Heart left ventricle (tissue), 16 donors: ENCODE results near the gene CLCF1. TPM values are rescaled to one million over a fixed set of nuclear protein-coding genes. Genes with fewer than 3 reads are reported as not detected.
"Not testable (repeated sequence)": the region's sequence is repeated elsewhere in the genome, so short reads cannot be mapped to it uniquely, and the experiment has no call there.

ENCODE experiments used
- ATAC-seq, 4 donors: fragments of 200-7000 bp; cut with Tn5 transposase; one replicate each; pipeline ENCODE4 v1.9.1; 2020 to 2022; ENCODE audit warnings: moderate library complexity in 4 of 4, mild to moderate bottlenecking in 3 of 4, moderate number of reproducible peaks in 1 of 4
- DNase-seq, 5 donors: peaks; one replicate each; pipeline ENCODE4 v3.0.0-alpha.2; 2020
- H3K27ac ChIP-seq, 12 donors: fragments of 200-600 bp; sonication (generic) in 4 of 12; one replicate each; pipeline versions ENCODE4 v1.5.0 to v1.8.0; 2016 to 2022; ENCODE audit warnings: mild to moderate bottlenecking in 2 of 12
- H3K27me3 ChIP-seq, 9 donors: fragments of 200-600 bp; sonication (generic) in 2 of 9; one replicate each; pipeline versions ENCODE4 v1.5.1 to v1.8.0; 2016 to 2022; ENCODE audit warnings: mild to moderate bottlenecking in 3 of 9
- H3K36me3 ChIP-seq, 9 donors: fragments of 200-600 bp; sonication (generic) in 2 of 9; one replicate each; pipeline versions ENCODE4 v1.5.0 to v1.8.0; 2018 to 2022; ENCODE audit warnings: mild to moderate bottlenecking in 2 of 9
- H3K4me1 ChIP-seq, 12 donors: fragments of 200-600 bp; sonication (generic) in 4 of 12; one replicate each; pipeline versions ENCODE4 v1.5.0 to v1.8.0; 2016 to 2022; ENCODE audit warnings: mild to moderate bottlenecking in 3 of 12
- H3K4me3 ChIP-seq, 12 donors: fragments of 200-600 bp; sonication (generic) in 4 of 12; one replicate each; pipeline versions ENCODE4 v1.5.0 to v1.8.0; 2017 to 2022; ENCODE audit warnings: mild to moderate bottlenecking in 9 of 12, moderate library complexity in 4 of 12
- H3K9me3 ChIP-seq, 12 donors: fragments of 200-600 bp; sonication (generic) in 4 of 12; one replicate each; pipeline versions ENCODE4 v1.5.0 to v1.8.0; 2016 to 2022; ENCODE audit warnings: mild to moderate bottlenecking in 1 of 12
- POLR2A ChIP-seq, 2 donors: fragments of 450-650 bp; IDR thresholded peaks; one replicate each; pipeline ENCODE4 v1.6.1; 2017; ENCODE audit warnings: antibody characterized with exemption in 2 of 2, mild to moderate bottlenecking in 2 of 2, moderate library complexity in 2 of 2
- WGBS, 4 donors: extraction: QIAGEN DNeasy Blood & Tissue Kit in 2 of 4; methylation state at CpG; one replicate each; pipeline versions ENCODE4 v1.1.5 to v1.1.7; 2013 to 2018; 5-methylcytosine and 5-hydroxymethylcytosine counted together
- intact Hi-C, 10 donors: fragments of 100-400 bp; cut with DNase I; formaldehyde crosslinking; loops; one replicate each; pipeline versions ENCODE4 v1.11.1 to v1.14.2; 2022
- polyA plus RNA-seq, 2 donors: library from polyadenylated mRNA; stranded (reverse); fragments of 200-250 nt; gene quantifications; one replicate each; pipeline ENCODE4 v1.2.3, GENCODE V29; 2013
- total RNA-seq, 9 donors: library from RNA; depleted of rRNA in 2 of 9; stranded (reverse); fragments of >200 nt in 2 of 9; fragmentation: NEBNext Ultra II Directional in 3 of 9; extraction: Animal tissue kit (Norgen Biotek cat#: 25700) in 3 of 9; gene quantifications; one replicate each; pipeline versions ENCODE4 v1.1.0 to v1.2.4, GENCODE V29; 2016 to 2023
- TF ChIP-seq, protein P1 (sequence below), 12 donors: fragments of 200-600 bp; sonication (generic) in 4 of 12; IDR thresholded peaks; one replicate each; pipeline versions ENCODE4 v1.5.0 to v1.8.0; 2018 to 2022; ENCODE audit warnings: antibody characterized with exemption in 12 of 12, mild to moderate bottlenecking in 5 of 12
- donor health status: ischemic (EF 13 %, LVEDD 7.1; RV severe dilation, severe dysfunction).
- donor health status: healthy with polysubstance abuse.
- donor health status: DM: no; HTN: yes; CAD: no.
- donor health status: DM: no; HTN: no; CAD: no.
- donor health status: ischemic (EF 25% LVEDD 6.9; RV normal size, moderate dysfunction).
- donor health status: ischemic (EF 25% LVEDD 5.7; RV mildly dilated, moderate dysfunction).
- donor health status: healthy.
- donor health status: DM: yes; HTN: yes; CAD: no.
- donor health status: ischemic (EF 35%, LVEDD 5.7; RV mildly dilated, moderate dysfunction).
- donor health status: nonischemic (EF 11% LVEDD 7.7; RV severe dilation, severe dysfunction).
- donor health status: DM: yes; HTN: yes; CAD: no.
- donor health status: PGD.
- donor health status: ischemic (EF 29% LVEDD 5.4; RV normal size, mild dysfunction).
- donor health status: nonischemic (EF 23%, LVEDD 6.1; RV moderate dilation, normal function).

Gene CLCF1
- total and polyA plus RNA-seq, 11 donors = 0.25 to 17.1 (median 1.7) TPM

DNA sequence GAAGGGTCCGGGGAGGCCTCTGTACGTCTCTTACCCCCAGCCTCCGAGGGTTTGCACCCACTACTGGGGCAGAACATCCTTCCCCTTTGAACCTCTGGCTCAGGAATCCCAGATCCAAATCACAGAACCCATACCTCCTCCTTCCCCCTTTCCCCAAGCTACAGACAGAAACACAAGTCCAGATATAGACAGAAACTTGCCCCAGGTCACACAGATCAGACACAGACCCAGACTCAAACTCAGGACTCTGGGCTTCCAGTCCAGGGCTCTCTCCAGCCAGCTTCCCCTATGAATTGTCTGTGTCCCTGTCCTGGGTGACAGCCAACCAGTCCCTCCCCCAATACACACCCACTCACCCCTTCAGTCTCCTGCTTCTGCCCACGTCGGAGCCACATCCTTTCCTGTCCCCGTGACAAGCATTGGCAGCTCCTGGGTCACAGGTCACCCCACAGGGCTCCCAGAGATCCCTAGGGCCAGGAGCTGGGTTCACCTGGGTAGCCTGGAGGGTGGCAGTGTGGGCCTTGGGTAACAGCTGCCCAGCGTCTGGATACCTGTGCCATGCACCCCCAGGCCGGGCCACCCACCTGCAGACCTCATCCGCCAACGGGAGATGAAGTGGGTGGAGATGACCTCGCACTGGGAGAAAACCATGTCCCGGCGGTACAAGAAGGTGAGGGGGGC lies 31.3 kb upstream of the CLCF1 start:
- intact Hi-C loops = loop anchor here in 8 of 10 donors (5.0 to 10.0 kb wide), 3 partner anchors 60 to 103 kb away; partner anchors contain the start of genes TMEM134 (in 7 of the 8), CDK2AP2 (in 1 of the 8) and PITPNM1 (in 1 of the 8)
- DNase-seq = peak in 1 of 5 donors; percentile 67
- Histone ChIP-seq H3K27me3 (peaks cover 0 to 9% (median 0%) of the 10 kb centered on the region in 9 donors), H3K9me3 (no peaks in the 10 kb centered on the region), H3K36me3 (peaks cover 0 to 10% (median under 1%) of the 10 kb centered on the region in 9 donors), H3K27ac (peak overlapping the region in 2 of 12 donors; percentile 59 to 91), H3K4me1 (peaks cover 0 to 52% (median 22%) of the 10 kb centered on the region in 12 donors), H3K4me3 (peak overlapping the region in 4 of 12 donors; percentile 6 to 59 (median 39))
- TF ChIP-seq POLR2A (IDR thresholded peaks at IDR 0.05) = no peak
- TF ChIP-seq, protein P1, sequence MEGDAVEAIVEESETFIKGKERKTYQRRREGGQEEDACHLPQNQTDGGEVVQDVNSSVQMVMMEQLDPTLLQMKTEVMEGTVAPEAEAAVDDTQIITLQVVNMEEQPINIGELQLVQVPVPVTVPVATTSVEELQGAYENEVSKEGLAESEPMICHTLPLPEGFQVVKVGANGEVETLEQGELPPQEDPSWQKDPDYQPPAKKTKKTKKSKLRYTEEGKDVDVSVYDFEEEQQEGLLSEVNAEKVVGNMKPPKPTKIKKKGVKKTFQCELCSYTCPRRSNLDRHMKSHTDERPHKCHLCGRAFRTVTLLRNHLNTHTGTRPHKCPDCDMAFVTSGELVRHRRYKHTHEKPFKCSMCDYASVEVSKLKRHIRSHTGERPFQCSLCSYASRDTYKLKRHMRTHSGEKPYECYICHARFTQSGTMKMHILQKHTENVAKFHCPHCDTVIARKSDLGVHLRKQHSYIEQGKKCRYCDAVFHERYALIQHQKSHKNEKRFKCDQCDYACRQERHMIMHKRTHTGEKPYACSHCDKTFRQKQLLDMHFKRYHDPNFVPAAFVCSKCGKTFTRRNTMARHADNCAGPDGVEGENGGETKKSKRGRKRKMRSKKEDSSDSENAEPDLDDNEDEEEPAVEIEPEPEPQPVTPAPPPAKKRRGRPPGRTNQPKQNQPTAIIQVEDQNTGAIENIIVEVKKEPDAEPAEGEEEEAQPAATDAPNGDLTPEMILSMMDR (IDR thresholded peaks at IDR 0.05) = no peak
- ATAC-seq = no peak
- WGBS, 4 donors = 73 to 83% (median 78%) methylated on average over 13 of the region's 13 CpGs

- not testable (repeated sequence) for H3K27me3 ChIP-seq, ATAC-seq, H3K9me3 ChIP-seq, DNase-seq
- Histone ChIP-seq H3K36me3 (peaks cover 0 to 26% (median 16%) of the 10 kb centered on the region in 9 donors), H3K4me1 (peaks cover 0 to 49% (median 27%) of the 10 kb centered on the region in 12 donors), H3K4me3 (peak overlapping the region in 1 of 12 donors; percentile 59), H3K27ac (peak overlapping the region in 5 of 12 donors; percentile 3 to 98 (median 51))
- intact Hi-C loops = loop anchor here in 9 of 10 donors (2.0 to 10.0 kb wide), 4 partner anchors 18 to 104 kb away; partner anchors contain the start of genes TMEM134 (in 7 of the 9), CDK2AP2 (in 1 of the 9) and PITPNM1 (in 1 of the 9)
- whole genome bisulfite sequencing, 4 donors = 93 to 97% (median 96%) methylated on average over 9 of the region's 9 CpGs
Observed at GRCh38 chr11:67403085-67403484, 29.7 kb upstream of the CLCF1 start.

- H3K27ac ChIP-seq = peak overlapping the region; percentile 91 to 99 (median 97)
- peaks cover 0 to 55% (median 30%) of the 10 kb centered on the region in 12 donors for H3K4me1 ChIP-seq
- DNase-seq = peak in 1 of 5 donors; percentile 58
- intact Hi-C loops = loop anchor here in 9 of 10 donors (1.0 to 10.0 kb wide), 5 partner anchors 18 to 105 kb away; partner anchors contain the start of genes TMEM134 (in 7 of the 9), CDK2AP2 (in 1 of the 9) and PITPNM1 (in 1 of the 9)
- H3K36me3 ChIP-seq = peaks cover 0 to 33% (median 23%) of the 10 kb centered on the region in 9 donors
- not testable (repeated sequence) for H3K27me3 ChIP-seq, ATAC-seq, H3K9me3 ChIP-seq
- WGBS, 4 donors = 58 to 64% (median 60%) methylated on average over 19 of the region's 19 CpGs
- H3K4me3 ChIP-seq = peak overlapping the region in 10 of 12 donors; percentile 25 to 100 (median 86)
Observed at GRCh38 chr11:67402192-67402839, 28.9 kb upstream of the CLCF1 start.

DNA sequence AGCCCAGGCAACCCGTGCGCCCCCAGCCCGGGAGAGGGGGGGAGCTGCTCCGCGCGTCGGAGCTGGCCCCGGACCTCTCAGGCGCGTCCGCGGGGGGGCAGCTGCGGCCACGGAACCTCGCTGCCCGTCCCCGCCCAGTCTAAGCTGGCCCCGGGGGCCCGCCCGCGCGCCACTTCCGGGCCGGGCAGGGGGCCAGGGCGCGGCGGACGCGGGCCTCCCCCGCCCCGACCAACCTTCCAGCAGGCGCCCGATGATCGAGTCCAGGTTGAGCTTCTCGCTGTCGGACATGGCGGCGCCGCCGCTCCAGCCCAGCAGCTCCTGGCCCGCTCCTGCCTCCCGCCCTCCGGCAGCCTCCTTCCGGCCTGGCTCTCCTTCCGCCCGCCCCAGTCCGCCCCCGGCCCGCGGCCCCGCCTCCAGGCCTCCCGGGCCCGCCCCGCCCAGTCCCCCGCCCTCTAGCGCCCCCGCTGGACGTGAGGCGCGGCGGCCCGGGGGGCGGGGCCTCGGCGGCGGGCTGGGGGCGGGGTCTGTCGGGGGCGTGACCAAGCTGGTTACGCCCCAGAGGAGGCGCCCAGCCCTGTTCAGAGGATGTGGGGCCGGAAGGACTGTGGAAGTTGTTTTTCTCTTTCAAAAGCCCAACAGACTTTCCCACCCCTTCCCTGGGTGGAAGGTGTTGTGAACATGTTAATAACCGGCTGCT lies 28.2 kb upstream of the CLCF1 start, which contains the start of gene PPP1CA:
Gene PPP1CA, minus strand, starts transcription at position 364 of the 697 bp plus-strand sequence. Its CDS starts 76 bp downstream, at position 288.
- Histone ChIP-seq H3K36me3 (peaks cover 0 to 40% (median 30%) of the 10 kb centered on the region in 9 donors), H3K4me1 (peaks cover 0 to 62% (median 34%) of the 10 kb centered on the region in 12 donors), H3K27me3 (no peaks in the 10 kb centered on the region), H3K27ac (peak within 1 kb of the TSS; percentile 91 to 99 (median 97)), H3K4me3 (peak within 1 kb of the TSS; percentile 74 to 100 (median 86)), H3K9me3 (no peaks in the 10 kb centered on the region)
- WGBS, 4 donors = 0 to 3% (median 1%) methylated on average over 12 to 73 of the region's 73 CpGs
- ATAC-seq (peak; percentile 70 to 88 (median 86)), DNase-seq (peak; percentile 93 to 95 (median 93))
- TF ChIP-seq, protein P1 (IDR thresholded peaks at IDR 0.05) = peak in 10 of 12 donors; percentile 20 to 88 (median 62)
- peak; percentile 33 to 79 for TF ChIP-seq POLR2A (IDR thresholded peaks at IDR 0.05)
- intact Hi-C loops = loop anchor here (1.0 to 10.0 kb wide), 8 partner anchors 19 to 106 kb away; partner anchors contain the start of genes TMEM134 (in 9 of the 10), CDK2AP2 (in 1 of the 10) and PITPNM1 (in 1 of the 10)
